Panc1 (cell line): Measurements from ENCODE around the gene TSHZ2. TPM values are rescaled to one million over a fixed set of nuclear protein-coding genes. Genes with fewer than 3 reads are reported as not detected.

Experiments
- ATAC-seq: fragments of 200-7000 bp; cut with Tn5 transposase; 2 replicates; pipeline ENCODE4 v1.9.1; 2020; ENCODE audit warnings: mild to moderate bottlenecking, moderate library complexity
- BruUV-seq: library from RNA; stranded (reverse); fragments of 400-500 nt; replicated peaks from 2 replicates; lab custom pipeline; 2021; lab: Mats Ljungman, UMichigan
- CTCF ChIA-PET: fragments of 300-600 bp; sonication (Branson Sonifier 250); formaldehyde crosslinking; loops from one replicate; lab custom pipeline; 2022; ENCODE audit warnings: antibody characterized with exemption; lab: Charles Lee
- POLR2A ChIA-PET: fragments of 300-600 bp; sonication (Branson Sonifier 250); formaldehyde crosslinking; loops from one replicate; lab custom pipeline; 2022; ENCODE audit warnings: antibody characterized with exemption; lab: Charles Lee
- DNase-seq: peaks from one replicate; pipeline ENCODE4 v3.0.0-alpha.2; 2010; ENCODE audit warnings: low read depth, low spot score
- H3K27ac ChIP-seq: 2 replicates; pipeline ENCODE4 v1.5.1; 2011; ENCODE audit warnings: mild to moderate bottlenecking, low read length, inconsistent platforms
- H3K27me3 ChIP-seq: fragments of 200-500 bp; sonication (Bioruptor generic); 2 replicates; pipeline ENCODE4 v1.6.0; 2014; ENCODE audit warnings: low read length, inconsistent platforms; ENCODE audit not compliant: control insufficient read depth, insufficient read depth
- H3K36me3 ChIP-seq: fragments of 200-500 bp; sonication (Bioruptor generic); 2 replicates; pipeline ENCODE4 v1.5.1; 2014; ENCODE audit warnings: inconsistent platforms, mild to moderate bottlenecking, low read length, moderate library complexity; ENCODE audit not compliant: control insufficient read depth, insufficient read depth
- H3K4me1 ChIP-seq: 2 replicates; pipeline ENCODE4 v1.5.1; 2011; ENCODE audit warnings: inconsistent platforms, mild to moderate bottlenecking, low read length, moderate library complexity; ENCODE audit not compliant: control insufficient read depth, insufficient read depth
- H3K4me3 ChIP-seq, 2 experiments: 2 replicates each; pipeline ENCODE4 v1.5.1; 2011 to 2012; ENCODE audit warnings: low read depth in 2 of 2, low read length in 2 of 2, mild to moderate bottlenecking in 2 of 2, inconsistent platforms in 1 of 2, moderate library complexity in 1 of 2
- H3K9me3 ChIP-seq: fragments of 200-500 bp; sonication (Bioruptor generic); 2 replicates; pipeline ENCODE4 v1.5.1; 2014; ENCODE audit warnings: low read depth, mild to moderate bottlenecking, inconsistent platforms, low read length, moderate library complexity; ENCODE audit not compliant: control insufficient read depth, insufficient read depth
- POLR2AphosphoS5 ChIP-seq: IDR thresholded peaks from 2 replicates; pipeline ENCODE4 v1.6.1; 2012; ENCODE audit warnings: mild to moderate bottlenecking, low read depth, low read length, moderate library complexity
- REST ChIP-seq, 2 experiments: IDR thresholded peaks; 2 replicates each; pipeline ENCODE4 v1.6.1; 2011 to 2012; ENCODE audit warnings: low read depth in 2 of 2, control low read depth in 1 of 2, low read length in 1 of 2, mild to moderate bottlenecking in 1 of 2, moderate library complexity in 1 of 2; ENCODE audit not compliant: insufficient read depth in 1 of 2
- SIN3A ChIP-seq: IDR thresholded peaks from 2 replicates; pipeline ENCODE4 v1.6.1; 2012; ENCODE audit warnings: low read depth, mild to moderate bottlenecking, low read length, moderate library complexity, borderline replicate concordance; ENCODE audit not compliant: insufficient read depth
- TCF7L2 ChIP-seq: IDR thresholded peaks from 2 replicates; pipeline ENCODE4 v1.6.1; 2011; ENCODE audit warnings: mild to moderate bottlenecking, low read depth, low read length, inconsistent platforms
- in situ Hi-C: cut with HindIII; loops from 2 replicates; pipeline ENCODE4 v1.10.0; 2016; ENCODE audit warnings: low sequenced_read_pairs, low pct_unique_long_range_greater_than_20kb
- intact Hi-C: fragments of 100-400 bp; cut with micrococcal nuclease; formaldehyde crosslinking; loops from one replicate; pipeline ENCODE4 v1.10.0; 2022; ENCODE audit not compliant: unreplicated experiment
- total RNA-seq: library from RNA; stranded (reverse); gene quantifications from one replicate; pipeline ENCODE4 v1.2.1, GENCODE V29; 2021; ENCODE audit not compliant: unreplicated experiment
- TF ChIP-seq, protein P1 (sequence below): fragments of 450-650 bp; IDR thresholded peaks from 2 replicates; pipeline ENCODE4 v1.5.1; 2017; ENCODE audit warnings: mild to moderate bottlenecking

TSHZ2 gene
- total RNA-seq, 1 experiment from 2014 or later: 0.36 TPM

- Histone ChIP-seq H3K27ac (no peak overlapping the region), H3K36me3 (no peaks in the 10 kb centered on the region; the same call in 1 of the 2 replicates), H3K27me3 (peaks cover 10% of the 10 kb centered on the region), H3K9me3 (no peaks in the 10 kb centered on the region), H3K4me3 (no peak overlapping the region), H3K4me1 (no peaks in the 10 kb centered on the region)
- no TSS peak for BruUV-seq
- ChIA-PET CTCF (no interaction called here), POLR2A (no interaction called here)
- no peak for DNase-seq
- TF ChIP-seq TCF7L2: no peak
- no peak for TF ChIP-seq REST (IDR thresholded peaks at IDR 0.05; ENCODE audit: insufficient read depth in 1 of 2, low read depth in 2 of 2, low read length in 1 of 2)
- TF ChIP-seq, protein P1, sequence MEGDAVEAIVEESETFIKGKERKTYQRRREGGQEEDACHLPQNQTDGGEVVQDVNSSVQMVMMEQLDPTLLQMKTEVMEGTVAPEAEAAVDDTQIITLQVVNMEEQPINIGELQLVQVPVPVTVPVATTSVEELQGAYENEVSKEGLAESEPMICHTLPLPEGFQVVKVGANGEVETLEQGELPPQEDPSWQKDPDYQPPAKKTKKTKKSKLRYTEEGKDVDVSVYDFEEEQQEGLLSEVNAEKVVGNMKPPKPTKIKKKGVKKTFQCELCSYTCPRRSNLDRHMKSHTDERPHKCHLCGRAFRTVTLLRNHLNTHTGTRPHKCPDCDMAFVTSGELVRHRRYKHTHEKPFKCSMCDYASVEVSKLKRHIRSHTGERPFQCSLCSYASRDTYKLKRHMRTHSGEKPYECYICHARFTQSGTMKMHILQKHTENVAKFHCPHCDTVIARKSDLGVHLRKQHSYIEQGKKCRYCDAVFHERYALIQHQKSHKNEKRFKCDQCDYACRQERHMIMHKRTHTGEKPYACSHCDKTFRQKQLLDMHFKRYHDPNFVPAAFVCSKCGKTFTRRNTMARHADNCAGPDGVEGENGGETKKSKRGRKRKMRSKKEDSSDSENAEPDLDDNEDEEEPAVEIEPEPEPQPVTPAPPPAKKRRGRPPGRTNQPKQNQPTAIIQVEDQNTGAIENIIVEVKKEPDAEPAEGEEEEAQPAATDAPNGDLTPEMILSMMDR: no peak
- TF ChIP-seq SIN3A: no peak
- no peak for TF ChIP-seq POLR2AphosphoS5
- intact Hi-C loops: no loop called here
- in situ Hi-C loops: no loop called here
- ATAC-seq: no peak
Measured at GRCh38 chr20:53176134-53176533, 204.0 kb downstream of the TSHZ2 start.

- BruUV-seq: no TSS peak
- intact Hi-C loops (no loop called here), in situ Hi-C loops (no loop called here)
- DNase-seq: no peak
- no peaks in the 10 kb centered on the region for H3K4me1 ChIP-seq
- TF ChIP-seq REST (IDR thresholded peaks at IDR 0.05; ENCODE audit: insufficient read depth in 1 of 2, low read depth in 2 of 2, low read length in 1 of 2) (no peak), POLR2AphosphoS5 (no peak), TCF7L2 (no peak), SIN3A (no peak)
- TF ChIP-seq, protein P1: no peak
- H3K27me3 ChIP-seq: peaks cover 8% of the 10 kb centered on the region; the same call in 1 of the 2 replicates
- ATAC-seq: no peak
- no peak overlapping the region for H3K27ac ChIP-seq
- ChIA-PET CTCF (no interaction called here), POLR2A (no interaction called here)
- no peaks in the 10 kb centered on the region for H3K9me3 ChIP-seq
- H3K36me3 ChIP-seq: no peaks in the 10 kb centered on the region
- H3K4me3 ChIP-seq: no peak overlapping the region
Measured at GRCh38 chr20:53177687-53178086, 205.5 kb downstream of the TSHZ2 start.
